ENCODE measurements around the gene TKFC. TPM values are rescaled to one million over a fixed set of nuclear protein-coding genes. Genes with fewer than 3 reads are reported as not detected.
A peak's percentile ranks its signal among the peaks of the same experiment; 100 is the strongest.

Gene TKFC
- total and polyA plus RNA-seq, 8 donors, result 26.6 to 48.5 (median 32.0) TPM

- TF ChIP-seq CTCF (IDR thresholded peaks at IDR 0.05), result no peak
- peaks cover 5 to 59% of the 10 kb centered on the region in 2 donors for H3K27me3 ChIP-seq
- peaks cover 0 to 2% of the 10 kb centered on the region in 2 donors for H3K36me3 ChIP-seq
- peaks cover 12 to 33% of the 10 kb centered on the region in 2 donors for H3K4me1 ChIP-seq
- H3K9me3 ChIP-seq, result no peaks in the 10 kb centered on the region
- no peak for ATAC-seq
- intact Hi-C loops (cut with DNase I), result no loop called here
- no peak overlapping the region for H3K4me3 ChIP-seq
- no peak overlapping the region for H3K27ac ChIP-seq
- no peak for DNase-seq
Measured at GRCh38 chr11:61292356-61292755, 40.7 kb upstream of the TKFC start.

GRCh38 chr11:61293867-61294716 lies 38.9 kb upstream of the TKFC start:
- no peak overlapping the region for H3K27ac ChIP-seq
- peak; percentile 55 for ATAC-seq

GRCh38 chr11:61294717-61295595 lies 38.1 kb upstream of the TKFC start, which contains the start of gene VWCE:
Gene VWCE (minus strand): TSS chr11:61295316. CDS start chr11:61295037, 279 bp downstream.
- TF ChIP-seq CTCF (IDR thresholded peaks at IDR 0.05), result no peak
- ATAC-seq, result peak; percentile 90

More at GRCh38 chr11:61293867-61294716, 38.9 kb upstream of the TKFC start:
- Histone ChIP-seq H3K9me3 (no peaks in the 10 kb centered on the region), H3K4me1 (peaks cover 16 to 42% of the 10 kb centered on the region in 2 donors), H3K4me3 (peak overlapping the region; percentile 40 to 44), H3K27me3 (peaks cover 5 to 59% of the 10 kb centered on the region in 2 donors), H3K36me3 (peaks cover 0 to 19% of the 10 kb centered on the region in 2 donors)
- intact Hi-C loops (cut with DNase I), result no loop called here
- TF ChIP-seq CTCF (IDR thresholded peaks at IDR 0.05), result no peak
- peak in 3 of 4 donors; percentile 44 to 80 (median 75) for DNase-seq

GRCh38 chr11:61295596-61295926 lies 37.5 kb upstream of the TKFC start:
- TF ChIP-seq CTCF (IDR thresholded peaks at IDR 0.05), result no peak
- no peak overlapping the region for H3K27ac ChIP-seq

More at GRCh38 chr11:61294717-61295595, 38.1 kb upstream of the TKFC start, which contains the start of gene VWCE:
- peaks cover 5 to 59% of the 10 kb centered on the region in 2 donors for H3K27me3 ChIP-seq
- peaks cover 16 to 42% of the 10 kb centered on the region in 2 donors for H3K4me1 ChIP-seq
- no peaks in the 10 kb centered on the region for H3K9me3 ChIP-seq
- intact Hi-C loops (cut with DNase I), result no loop called here
- H3K4me3 ChIP-seq, result peak within 1 kb of the TSS; percentile 40 to 44
- H3K27ac ChIP-seq, result no peak within 1 kb of the TSS
- DNase-seq, result peak; percentile 42 to 86 (median 62)
- peaks cover 0 to 28% of the 10 kb centered on the region in 2 donors for H3K36me3 ChIP-seq

More at GRCh38 chr11:61295596-61295926, 37.5 kb upstream of the TKFC start:
- ATAC-seq, result no peak
- H3K27me3 ChIP-seq, result peaks cover 5 to 59% of the 10 kb centered on the region in 2 donors
- peak overlapping the region in 1 of 2 donors; percentile 40 for H3K4me3 ChIP-seq
- intact Hi-C loops (cut with DNase I), result no loop called here
- DNase-seq, result no peak
- no peaks in the 10 kb centered on the region for H3K9me3 ChIP-seq
- H3K4me1 ChIP-seq, result peaks cover 16 to 42% of the 10 kb centered on the region in 2 donors
- H3K36me3 ChIP-seq, result peaks cover 0 to 34% of the 10 kb centered on the region in 2 donors

Measured in left lung (tissue), 10 donors.